Left hindlimb (tissue), 1 donor: ENCODE results near the gene COTL1.
A peak's percentile ranks its signal among the peaks of the same experiment; 100 is the strongest.

Source experiments
- DNase-seq: peaks from one replicate; pipeline ENCODE4 v3.0.0-alpha.2; 2018

COTL1 gene

DNA sequence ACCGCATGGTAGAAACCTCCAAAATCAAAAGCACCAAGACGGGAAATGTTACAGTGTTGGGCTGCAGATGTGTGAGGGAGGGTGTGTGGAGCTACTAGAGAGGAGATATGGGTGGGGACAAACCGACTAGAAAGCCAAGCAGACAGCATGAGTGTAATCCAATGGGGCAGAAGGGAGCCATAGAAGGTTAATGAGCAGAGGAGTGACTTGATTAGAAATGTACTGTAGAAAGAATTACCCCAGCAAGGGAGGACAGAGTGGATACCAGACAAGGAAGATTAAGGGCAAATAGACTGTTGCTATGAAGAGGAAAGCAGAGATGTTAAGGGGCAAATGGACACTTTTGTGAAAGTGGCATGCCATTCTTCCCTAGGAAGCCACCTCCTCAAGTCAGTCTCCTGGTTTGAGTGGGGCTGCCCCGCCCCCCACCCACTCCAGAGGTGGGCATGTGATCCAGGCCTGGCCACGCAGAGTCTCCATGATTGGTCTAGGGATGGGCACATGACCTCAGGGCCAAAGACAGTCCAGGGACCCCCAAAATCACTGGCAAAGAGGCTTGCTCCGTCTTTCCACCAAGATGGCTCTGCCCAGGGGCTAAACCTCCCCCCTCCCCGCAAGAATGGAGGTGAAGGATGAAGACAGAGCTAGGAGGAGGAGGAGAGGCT lies 4.3 kb downstream of the COTL1 start:
- no peak for DNase-seq

- DNase-seq, result no peak
Observed at GRCh38 chr16:84612686-84613085, 5.2 kb downstream of the COTL1 start.

DNA sequence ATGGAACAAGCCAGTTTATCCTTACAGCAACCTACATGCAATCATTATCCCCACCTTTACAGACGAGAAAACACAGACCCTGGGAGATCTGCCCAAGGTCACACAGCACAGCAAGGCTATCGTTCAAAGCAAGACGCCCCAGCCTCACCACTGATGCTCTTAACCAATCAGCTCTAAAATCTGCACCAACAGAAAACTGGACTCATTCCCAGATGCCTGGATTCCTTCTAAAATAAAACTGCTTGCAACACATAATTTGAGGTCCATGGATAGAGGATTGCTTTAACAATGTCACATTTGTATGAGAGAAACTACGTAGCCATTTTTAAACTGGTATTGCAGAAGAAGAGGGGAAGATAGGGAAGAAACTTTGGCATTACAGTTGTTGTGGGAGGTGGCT lies 6.8 kb downstream of the COTL1 start:
- DNase-seq, result no peak

DNA sequence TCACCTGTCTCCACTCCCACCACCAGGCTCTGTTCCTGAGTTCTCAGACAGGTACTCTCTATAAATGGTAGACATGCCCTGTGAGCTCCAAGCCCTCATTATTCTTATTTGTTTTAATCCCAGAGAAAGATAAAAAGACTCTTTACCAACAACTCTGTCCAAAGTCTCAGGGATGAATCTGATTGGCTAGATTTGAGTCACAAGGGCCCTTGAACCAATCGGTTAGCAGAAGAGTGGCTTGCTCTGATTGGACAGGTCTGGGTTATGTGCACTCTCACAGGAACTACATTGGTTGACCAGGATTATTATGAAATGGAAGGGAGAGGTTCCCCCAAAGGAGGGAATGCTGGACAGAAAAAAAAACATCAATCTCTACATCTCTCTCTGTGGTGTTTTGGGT lies 7.5 kb downstream of the COTL1 start:
- no peak for DNase-seq

DNA sequence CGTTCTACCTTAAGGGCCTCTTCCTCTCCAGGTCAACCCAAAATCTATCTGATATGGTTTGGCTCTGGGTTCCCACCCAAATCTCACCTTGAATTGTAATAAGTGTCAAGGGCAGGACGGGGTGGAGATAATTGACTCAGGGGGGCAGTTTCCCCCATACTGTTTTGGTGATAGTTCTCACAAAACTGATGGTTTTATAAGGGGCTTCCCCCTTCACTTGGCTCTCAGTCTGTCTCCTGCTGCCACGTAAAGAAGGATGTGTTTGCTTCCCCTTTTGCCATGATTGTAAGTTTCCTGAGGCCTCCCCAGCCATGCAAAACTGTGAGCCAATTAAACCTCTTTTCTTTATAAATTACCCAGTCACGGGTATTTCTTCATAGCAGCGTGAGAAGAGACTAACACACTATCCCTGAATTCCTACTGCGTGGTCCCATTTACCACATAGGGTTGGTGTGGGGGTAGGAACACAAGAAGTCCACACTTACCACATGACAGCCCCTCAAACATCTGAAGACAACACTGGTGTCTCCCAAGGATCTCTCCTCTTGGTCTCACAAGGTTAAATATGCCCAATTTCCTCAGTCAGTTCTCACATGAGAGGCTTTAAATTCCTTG lies 8.2 kb downstream of the COTL1 start:
- DNase-seq, result no peak

GRCh38 chr16:84608282-84608681 lies 9.6 kb downstream of the COTL1 start:
- peak; percentile 65 for DNase-seq

DNA sequence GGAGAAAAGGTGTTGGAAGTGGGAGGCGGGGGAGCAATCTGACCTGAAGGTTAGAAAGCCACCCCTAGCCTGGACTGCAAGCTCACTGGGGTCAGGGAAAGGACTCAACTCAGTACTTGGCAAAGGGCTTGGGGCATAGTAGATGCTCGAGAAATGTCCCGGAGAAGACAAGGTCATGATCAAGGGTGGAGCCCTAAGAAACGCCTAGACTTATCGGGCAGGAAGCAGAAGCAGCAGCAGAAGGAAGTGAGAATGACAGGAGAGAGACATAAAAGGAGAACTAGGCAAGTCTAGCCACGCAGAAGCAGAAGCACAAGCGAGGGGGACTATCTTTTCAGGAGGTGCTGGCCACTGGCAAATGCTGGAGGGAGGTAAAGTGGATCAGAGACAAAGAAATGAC lies 10.2 kb downstream of the COTL1 start:
- no peak for DNase-seq

DNA sequence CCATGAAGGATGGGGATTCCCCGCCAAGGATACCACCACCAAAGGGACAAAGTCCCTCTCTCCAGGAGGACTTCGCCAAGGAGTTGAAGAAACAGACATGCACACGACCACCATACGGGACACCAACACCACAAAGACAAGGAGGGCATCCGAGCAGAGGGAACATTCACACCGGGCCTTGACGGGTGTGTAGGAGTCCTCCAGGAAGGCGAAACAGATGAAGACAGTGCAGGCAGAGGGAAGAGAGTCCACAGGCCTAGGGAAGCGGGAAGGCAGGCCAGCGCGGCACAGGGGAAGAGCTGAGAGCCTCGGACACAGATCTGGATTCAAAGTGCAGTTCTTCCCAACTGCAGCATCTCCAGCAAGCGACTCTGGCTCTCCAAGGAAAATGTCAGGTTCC lies 10.8 kb downstream of the COTL1 start:
- no peak for DNase-seq

DNA sequence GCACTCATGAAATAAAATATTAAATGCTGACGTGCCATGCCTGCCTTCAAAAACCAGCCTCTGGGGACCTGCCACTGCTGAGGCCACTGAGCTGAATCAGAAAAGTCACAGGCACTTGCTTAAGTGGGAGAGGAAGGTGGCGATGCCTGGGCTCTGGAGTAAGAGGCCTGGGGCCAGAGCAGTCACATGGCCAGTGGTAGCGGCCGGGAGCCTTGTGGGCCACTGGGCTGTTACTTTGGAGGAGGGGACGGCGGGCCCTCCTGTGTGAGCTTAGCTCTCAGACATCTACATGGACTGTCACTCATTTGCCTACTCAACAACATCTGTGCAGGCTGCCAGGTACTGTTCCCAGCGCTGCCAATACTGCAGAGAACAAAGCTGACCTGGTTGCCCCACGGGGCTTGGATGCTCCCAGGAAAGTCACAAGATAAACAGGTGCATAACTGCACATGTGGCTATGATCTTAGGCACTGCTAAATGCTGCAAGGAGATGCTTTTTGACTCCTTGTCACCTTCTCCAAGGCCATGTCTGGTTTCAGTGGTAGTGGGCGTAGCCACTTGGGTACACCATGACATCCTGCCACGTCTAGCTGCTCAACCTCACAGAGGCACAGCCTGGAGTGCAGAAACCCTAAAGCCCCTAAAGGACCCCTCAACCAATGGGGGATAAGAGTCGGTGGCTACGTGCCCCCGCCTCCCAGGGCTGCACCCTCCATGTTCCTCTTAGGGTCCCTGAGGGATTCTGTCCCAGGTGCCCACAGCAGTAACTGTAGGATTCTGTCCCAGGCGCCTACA lies 11.6 kb downstream of the COTL1 start:
- DNase-seq, result no peak

DNA sequence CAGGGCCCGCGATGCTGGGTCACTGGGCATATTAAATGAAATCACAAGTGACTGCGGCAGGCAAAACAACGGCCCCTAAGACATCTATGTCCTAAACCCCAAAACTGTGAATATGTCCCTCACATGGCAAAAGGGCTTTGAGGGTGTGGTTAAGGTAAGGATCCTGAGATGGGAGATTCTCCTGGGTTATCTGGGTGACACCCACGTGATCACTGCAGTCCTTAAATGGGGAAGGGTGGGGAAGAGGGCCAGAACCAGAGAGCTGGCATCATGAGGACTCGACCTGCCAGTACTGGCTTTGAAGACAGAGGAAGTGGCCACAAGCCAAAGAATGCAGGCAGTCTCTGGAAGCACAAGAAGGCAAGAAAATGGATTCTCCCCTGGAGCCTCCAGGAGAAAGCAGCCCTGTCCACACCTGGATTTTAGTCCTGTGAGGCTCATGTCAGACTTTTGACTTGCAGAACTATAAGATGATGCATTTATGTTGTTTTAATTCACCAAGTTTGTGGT lies 12.5 kb downstream of the COTL1 start:
- no peak for DNase-seq

DNA sequence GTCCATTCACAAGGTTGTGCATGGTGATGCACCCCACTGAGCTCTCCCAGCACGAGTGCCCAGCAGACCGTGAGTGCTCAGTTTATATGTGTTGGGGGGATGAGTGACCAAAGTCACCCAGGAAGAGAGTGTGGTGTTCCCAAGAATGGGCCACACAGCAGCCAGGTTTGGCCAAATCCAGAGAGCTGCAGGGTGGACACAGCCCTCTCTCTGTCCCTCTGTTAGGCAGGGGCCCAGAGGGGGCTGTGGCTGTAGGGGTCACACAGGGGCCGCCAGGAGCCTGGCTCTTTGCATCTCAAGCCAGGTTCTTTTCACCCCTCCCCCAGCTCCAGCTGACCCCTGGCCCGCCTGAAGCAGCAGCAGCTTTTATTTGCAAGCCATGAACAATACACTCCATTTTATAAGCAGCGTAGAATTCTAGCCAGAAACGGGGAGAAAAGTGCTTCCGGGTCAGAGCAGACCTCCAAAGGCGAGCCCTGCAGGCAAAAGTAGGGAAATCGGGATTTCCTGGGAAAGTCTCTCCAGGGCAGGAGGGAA lies 13.3 kb downstream of the COTL1 start:
- DNase-seq, result no peak

DNA sequence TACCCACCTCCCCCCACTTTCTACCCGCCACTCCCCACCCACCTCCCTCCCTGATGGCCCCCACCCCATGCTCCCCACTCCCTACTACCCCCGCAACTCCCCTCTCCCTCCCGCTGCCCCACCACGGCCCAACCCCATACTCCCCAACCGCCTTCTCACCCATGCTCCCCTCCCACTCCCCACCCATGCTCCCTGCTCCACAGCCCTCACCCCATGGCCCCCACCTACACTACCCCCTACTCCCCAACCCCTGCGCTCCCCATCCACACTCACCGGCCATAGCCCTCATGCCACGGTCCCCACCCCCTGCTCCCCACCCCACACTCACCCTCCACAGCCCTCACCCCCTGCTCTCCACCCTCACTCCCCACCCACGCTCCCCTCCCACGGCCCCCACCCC lies 13.9 kb downstream of the COTL1 start:
- no peak for DNase-seq

DNA sequence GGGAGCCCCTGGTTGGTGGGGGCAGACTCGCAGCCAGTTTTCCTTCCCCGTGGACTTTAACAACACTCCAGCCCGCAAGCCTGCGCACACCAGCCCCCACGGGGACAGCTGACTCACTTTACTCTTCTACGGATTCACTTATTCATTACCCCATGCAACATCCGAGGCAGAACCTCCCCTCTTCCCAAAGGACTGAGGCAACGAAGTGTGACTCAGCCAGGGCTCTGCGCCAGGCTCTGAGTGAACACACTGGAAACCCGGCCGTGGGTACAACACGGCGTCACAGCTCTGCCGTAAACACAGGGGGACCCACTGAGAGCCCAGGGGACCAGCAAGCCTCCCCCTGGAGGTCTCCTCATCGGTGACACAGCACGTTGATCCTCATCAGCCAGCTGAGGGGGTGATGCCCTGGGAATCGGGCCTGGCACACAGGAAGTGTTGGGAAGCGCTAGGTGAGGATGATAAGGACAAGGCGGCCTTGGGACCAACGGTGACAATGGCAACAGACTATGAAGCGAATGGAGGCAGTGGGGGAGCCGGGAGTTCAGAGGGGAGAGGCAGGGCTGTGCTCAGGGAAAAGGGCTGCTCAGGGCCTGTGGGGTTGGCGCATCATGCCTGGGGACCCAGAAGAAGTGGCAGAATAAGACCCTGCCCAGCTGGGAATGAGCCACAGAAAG lies 14.6 kb downstream of the COTL1 start:
- DNase-seq, result no peak

DNA sequence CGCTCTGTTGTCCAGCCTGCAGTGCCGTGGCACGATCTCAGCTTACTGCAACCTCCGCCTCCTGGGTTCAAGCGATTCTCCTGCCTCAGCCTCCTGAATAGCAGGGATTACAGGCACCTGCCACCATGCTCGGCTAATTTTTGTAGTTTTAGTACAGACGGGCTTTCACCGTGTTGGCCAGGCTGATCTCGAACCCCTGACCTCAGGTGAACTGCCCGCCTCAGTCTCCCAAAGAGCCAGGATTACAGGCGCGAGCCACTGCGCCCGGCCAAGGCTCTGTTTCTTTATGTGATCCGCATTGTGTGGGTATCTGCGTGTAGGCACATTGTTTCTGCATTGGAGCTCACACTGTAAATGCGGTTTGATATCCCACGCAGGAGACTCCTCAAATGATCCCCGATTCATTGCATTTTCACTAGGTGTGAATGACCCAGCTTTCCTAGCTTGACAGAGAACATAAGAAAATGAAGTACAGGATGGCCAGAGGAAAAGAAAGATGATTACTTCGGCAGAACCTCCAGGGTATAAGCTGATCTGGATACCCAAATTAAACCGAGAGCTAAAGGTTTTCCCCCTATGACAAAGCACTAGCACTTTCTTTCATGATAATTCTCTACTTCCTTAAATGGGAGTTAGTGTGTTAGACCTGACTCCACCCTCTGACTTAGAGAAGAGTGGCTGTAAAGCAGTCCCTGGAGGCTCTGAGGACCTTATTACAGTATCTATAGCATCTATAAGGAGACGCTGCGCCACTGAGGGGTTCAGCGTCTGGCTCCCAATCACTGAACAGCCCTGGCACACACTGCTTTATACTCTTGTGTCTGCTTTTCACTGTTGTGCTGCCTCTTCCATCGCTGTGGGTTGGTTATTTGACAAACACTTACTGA lies 17.3 kb downstream of the COTL1 start:
- DNase-seq, result no peak

DNA sequence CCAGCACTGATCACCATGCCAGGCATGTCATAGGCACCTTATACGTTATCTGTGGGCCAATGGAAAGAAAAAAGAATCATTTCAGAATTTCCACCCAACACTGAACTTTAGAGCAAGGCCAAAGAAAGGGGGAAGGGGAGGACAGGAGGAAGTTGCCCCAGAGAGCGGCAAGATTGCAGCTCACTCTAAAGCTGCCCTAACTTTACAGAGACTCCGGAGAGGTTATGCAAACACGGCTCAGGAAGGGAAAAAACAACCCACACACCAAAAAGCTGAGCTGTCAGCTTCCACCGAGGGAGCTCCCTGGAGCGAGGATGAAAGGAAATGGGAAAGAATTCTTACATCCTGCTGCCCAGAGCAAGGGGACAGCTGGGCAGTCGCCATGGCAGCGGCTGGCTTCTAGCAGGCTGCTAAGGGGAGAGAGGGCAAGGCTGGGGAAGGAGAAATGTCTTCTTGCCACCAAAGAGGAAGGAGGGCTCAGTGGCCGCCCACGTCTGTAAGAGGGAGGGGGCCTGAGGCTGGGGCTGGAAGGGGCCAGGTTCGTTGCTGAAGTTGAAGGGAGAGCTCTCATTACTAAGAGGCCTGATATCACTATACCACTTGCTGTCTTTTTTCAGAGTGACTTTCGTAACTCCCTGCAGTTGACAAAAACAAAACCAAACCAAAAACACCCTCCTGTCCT lies 18.2 kb downstream of the COTL1 start:
- DNase-seq, result peak; percentile 75

DNA sequence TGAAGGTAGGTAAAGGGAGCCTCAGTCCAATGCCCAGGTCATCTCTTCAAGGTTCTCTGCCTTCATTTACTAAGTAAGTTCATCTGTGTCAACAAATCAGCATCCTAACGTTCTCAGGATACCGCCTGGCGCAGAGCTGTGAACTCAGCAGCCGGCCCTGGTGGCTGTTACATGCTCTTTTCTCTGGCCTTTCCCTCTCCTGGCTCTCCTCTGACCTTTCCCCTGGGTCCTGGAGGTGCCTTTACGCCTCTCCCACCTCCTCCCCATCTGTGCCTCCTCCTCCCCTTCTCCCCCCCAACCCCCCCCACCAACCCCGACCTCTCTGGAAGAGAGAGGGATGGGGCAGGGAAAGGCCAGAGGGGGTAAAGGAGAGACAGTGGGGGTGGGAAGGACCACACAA lies 19.5 kb downstream of the COTL1 start:
- DNase-seq, result no peak

DNA sequence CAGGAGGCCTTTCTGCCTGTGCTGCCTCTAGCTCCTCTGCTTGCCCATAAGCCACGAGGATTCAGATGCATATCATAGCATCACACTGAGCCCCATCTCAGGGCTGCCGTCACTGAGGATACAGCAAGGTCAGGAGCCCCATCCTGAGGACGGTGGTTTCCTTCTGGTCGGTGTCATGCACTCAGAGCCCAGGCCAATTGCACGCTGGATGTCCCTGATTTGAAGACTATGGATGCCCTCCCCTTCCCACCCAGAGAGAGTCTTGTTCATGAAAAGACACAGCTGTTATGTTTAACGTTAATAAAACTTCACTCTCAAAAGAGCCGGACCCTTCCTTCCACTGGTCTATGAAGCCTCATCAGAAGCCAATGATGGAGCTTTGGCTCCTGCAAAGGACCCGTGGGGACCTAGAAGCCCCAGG lies 19.9 kb downstream of the COTL1 start:
- no peak for DNase-seq

GRCh38 chr16:84597528-84597896 lies 20.4 kb downstream of the COTL1 start:
- no peak for DNase-seq

DNA sequence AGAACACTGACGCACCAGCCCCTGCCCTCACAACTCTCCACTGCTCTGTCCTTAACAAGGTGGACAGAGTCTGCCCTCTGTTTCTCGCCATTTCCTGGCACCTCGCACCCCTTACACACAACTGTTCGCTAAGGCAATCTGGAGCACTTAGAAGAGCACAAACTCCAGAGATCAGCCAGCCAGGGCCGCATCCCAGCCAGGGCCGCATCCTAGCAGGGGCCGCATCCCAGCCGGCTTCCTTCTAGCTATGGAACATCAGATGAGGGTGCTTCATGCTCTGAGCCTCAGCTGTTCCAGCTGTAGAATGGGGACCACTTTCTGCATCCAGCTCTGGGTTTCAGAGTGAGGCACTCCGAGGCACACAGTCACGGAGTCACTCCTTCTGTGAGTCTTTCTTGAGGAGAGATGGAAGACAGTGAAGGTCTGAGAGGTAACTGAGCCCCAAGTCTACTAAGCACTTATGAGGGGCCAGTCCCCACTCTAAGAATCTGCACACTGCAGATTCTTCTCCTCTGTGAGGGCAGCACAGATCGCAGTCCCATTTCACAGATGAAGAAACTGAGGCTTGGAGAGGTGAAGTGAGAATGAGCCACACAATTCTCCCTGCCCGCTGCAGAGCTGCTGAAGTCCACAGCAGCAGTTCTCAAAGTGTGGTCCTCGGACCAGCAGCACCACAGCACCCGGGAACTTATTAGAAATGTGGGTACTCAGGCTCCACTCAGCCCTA lies 20.9 kb downstream of the COTL1 start:
- no peak for DNase-seq

- DNase-seq, result no peak
Observed at GRCh38 chr16:84596161-84596560, 21.7 kb downstream of the COTL1 start.

- no peak for DNase-seq
Observed at GRCh38 chr16:84595052-84595481, 22.8 kb downstream of the COTL1 start.
